Stimulated activated CD4-positive, alpha-beta T cell treated with anti-CD3 and anti-CD28 coated beads, Interleukin-12 subunit alpha, Interleukin-12 subunit beta, amount 100 ng/mL, for 48 hours (primary cell): ENCODE results near the gene C1QTNF9.
"Not testable (repeated sequence)": the region's sequence is repeated elsewhere in the genome, so short reads cannot be mapped to it uniquely, and the experiment has no call there.

Source experiments
- DNase-seq, 3 donors: peaks; one replicate each; pipeline ENCODE4 v3.0.0-alpha.2; 2020; ENCODE audit warnings: low read depth in 2 of 3, low spot score in 1 of 3

The C1QTNF9 gene

GRCh38 chr13:24281188-24282008, 28.0 kb upstream of the C1QTNF9 start:
- no peak for DNase-seq

GRCh38 chr13:24282256-24282655, 27.1 kb upstream of the C1QTNF9 start:
- no peak for DNase-seq

DNA sequence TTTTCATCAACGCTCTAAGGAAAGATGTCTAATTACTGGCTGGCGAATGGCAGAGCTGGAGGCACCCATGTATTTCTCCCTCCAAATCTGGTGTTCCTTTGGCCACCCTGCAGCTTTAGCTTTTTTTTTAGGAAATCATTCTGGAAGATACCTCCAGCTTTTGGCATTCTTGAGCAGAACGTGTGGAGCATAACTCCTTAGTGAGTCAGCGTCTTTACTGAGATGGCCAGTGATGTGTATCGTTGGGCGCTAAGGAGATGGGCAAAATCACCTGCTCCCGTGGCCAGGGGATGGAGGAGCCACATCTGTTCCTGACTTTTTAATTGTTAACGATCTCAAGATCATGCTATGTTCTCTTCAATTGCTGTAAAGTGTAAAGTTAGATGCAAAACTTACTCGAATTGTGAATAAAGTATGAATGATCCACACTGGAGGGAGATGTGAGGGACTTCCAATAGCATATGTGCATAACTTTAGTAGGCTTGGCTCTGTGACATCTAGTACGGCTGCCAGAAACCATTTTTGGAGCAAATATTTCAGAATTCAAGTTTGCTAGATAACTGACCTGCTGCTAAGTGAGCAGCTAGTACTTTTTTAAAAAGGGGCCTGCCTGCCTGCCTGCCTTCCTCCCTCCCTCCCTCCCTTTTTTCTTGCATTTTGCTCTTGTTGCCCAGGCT, 24.4 kb upstream of the C1QTNF9 start:
- no peak for DNase-seq

GRCh38 chr13:24286624-24287023, 22.8 kb upstream of the C1QTNF9 start:
- no peak for DNase-seq

- DNase-seq, result no peak
Measured at GRCh38 chr13:24287748-24288287, 21.6 kb upstream of the C1QTNF9 start.

DNA sequence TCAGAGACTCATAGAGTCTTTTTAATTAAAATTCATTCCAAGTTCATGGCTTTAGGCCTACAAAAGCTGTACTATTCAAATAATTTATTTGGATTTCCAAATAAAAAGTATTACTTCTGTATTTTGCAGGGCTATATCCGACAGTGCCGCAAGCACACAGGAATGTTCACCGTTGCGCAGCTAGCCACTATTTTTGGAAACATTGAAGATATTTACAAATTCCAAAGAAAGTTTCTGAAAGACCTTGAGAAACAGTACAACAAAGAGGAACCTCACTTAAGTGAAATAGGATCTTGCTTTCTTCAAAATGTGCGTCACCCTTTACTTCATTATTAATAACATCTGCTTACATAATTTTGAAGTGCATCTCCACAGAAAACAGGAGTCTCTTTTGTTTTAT, 20.5 kb upstream of the C1QTNF9 start:
- no peak for DNase-seq

DNA sequence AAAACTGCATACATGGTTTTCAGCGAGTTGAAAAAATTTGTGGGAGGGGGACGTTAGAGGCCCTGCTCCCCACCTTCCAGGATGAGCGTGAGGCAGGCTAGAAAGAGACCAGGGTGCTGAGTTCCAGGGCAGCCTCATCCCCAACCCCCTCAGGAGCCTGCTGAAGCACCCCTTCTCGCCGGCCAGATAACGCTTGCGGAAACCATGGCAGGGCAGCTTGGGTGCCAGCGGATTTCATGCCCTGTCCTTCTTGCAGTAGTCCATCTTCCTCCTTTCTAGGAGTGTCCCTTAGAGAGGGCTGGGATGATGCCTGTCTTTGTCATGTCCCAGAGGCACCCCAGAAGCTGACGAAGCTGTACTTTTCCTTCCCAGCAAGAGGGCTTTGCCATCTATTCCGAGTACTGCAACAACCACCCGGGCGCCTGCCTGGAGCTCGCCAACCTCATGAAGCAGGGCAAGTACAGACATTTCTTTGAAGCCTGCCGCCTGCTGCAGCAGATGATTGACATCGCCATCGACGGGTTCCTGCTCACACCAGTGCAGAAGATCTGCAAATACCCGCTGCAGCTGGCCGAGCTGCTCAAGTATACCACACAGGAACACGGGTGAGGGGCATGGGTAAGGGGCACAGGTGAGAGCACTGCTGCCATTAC, 19.0 kb upstream of the C1QTNF9 start:
- DNase-seq, result no peak

GRCh38 chr13:24292481-24292880, 16.9 kb upstream of the C1QTNF9 start:
- DNase-seq, result no peak

GRCh38 chr13:24293746-24294145, 15.6 kb upstream of the C1QTNF9 start:
- no peak for DNase-seq

GRCh38 chr13:24299488-24300114, 9.8 kb upstream of the C1QTNF9 start:
- DNase-seq, result no peak

DNA sequence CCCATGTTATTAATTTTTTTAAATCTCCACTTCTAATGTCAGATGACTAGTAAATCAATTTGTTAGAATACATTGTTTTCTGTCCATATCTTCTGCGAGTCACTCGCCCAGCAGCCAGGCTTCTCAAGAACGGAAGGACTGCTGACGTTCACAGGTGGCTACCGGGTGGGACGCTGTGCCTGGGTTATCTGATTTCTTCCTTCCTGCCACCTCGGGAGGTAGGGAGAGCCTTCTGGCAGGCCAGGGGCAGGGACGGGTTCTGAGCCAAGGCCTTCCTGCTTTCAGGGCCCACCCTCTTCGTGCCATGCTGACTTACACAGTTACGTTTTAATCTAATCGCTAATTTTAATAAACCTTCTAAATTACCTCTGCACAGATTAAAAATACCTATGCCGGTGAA, 7.9 kb upstream of the C1QTNF9 start:
- DNase-seq, result no peak

- DNase-seq, result no peak
Measured at GRCh38 chr13:24301911-24302310, 7.5 kb upstream of the C1QTNF9 start.

DNA sequence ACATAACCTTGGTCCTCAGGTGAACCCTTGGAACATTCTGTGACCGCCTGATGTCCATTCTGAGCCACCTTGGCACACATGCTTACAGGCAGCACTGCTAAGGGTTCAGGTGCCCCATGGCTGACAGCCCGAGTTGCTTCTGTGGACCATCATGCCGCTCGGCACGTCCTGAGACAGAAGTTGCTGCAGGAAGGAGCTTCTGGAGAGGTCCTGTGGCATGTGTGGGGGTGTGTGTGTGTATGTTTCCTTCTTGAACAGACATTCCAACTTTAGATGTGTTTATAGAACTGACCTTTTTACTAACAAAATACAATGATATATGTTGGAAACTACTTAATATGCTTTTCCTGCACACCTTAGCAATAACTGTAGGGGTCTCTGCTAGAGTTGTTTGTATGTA, 4.8 kb upstream of the C1QTNF9 start:
- no peak for DNase-seq

DNA sequence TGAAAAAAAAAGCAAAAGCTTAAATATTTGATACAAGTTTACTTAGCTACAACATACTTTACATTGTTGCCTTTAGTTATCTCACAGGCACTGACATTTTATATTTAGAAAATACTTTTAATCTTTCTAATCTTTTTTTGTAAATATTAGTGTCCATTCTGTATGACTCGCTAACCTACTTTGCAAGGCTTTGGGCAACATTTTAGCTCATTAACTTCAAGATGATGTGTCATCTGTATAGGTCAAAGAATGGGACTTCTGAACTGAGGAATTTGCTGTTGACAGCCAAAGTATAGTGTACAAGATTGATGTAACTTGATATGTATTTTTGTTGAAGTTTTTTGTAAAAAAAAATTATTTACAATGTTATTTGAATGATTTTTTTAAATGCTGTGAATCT, 2.7 kb upstream of the C1QTNF9 start:
- no peak for DNase-seq

DNA sequence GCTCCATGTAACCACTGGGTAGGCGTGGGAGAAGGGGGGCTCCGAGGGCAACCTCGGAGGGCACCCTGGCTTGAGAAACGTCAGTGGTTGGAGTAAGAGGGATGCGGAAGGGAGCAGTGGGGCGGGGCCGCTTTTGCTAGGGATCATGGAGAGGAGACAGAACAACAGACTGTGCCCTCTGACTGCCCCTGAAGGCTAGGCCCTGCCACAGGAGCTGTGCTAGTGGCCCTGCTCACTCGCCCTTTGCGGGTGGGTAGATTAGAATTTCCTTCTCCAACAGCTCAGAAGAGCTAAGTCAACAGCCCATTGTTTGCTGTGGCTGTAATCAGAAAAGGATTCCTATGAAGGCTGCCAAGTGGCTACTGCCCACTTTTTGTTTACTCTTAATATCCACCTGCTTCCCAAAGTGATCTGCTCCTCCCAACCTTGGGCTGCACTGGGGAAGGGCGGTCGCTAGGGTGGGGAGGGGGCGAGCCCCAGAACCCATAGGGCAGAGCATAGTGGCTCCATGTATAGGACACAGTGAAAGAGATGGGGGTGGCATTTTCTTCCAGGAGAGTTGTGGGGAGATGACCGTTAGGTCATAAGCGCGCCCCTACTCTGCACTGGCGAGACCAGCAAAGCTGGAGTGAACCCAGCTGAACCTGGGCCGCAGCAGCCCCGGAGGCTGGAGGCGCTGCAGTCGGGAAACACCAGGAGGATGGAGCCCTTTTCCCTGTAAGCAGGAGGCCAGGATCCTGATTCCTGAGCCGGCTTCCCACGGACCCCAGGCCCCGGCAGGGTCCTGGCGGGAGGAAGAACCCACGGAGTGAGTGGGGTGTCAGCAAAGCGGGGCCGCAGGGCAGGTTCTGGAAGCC, 1.9 kb upstream of the C1QTNF9 start:
- DNase-seq, result no peak

DNA sequence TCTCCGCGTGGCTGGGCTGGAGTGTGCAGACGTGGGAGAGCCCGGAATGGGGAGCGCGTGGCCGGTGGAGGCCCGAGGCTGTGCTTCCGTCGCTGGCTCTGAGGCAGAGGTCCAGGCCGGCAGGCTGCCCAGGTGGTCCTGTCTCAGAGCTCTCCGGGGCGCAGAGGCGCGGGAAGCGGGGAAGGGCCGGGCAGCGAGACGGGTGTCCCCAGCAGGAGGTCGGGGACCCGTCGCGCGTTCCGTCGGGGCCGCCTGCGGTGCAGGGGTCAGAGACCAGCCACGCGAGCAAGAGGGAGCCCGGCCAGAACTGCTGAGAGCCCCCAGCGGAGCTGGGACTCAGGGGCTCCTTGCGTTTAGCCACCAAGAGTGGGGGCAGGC, 1.3 kb upstream of the C1QTNF9 start:
- DNase-seq, result no peak

GRCh38 chr13:24308488-24309020, 826 bp upstream of the C1QTNF9 start:
- DNase-seq, result no peak

- no peak for DNase-seq
Measured at GRCh38 chr13:24313439-24313838, 4.1 kb downstream of the C1QTNF9 start.

DNA sequence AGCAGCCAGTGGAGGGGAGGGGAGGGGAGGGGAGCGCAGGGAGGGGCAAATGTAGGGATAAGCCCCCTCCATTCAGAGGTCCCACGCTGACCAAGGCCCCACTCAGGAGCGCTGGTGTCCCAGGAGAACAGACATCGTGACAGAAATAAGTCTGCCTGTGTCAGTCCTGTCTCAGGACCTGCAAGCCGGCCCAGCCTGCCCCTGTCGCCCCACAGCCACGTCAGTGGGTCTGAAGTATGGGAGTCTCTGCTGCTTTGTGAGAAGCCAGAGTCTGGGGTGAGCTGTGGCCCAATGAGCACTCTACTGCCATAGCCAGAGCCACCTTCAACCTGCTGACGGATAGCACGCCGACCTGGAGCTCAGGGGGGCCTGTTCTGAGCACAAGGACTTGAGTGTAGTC, 8.5 kb downstream of the C1QTNF9 start:
- DNase-seq, result not testable (repeated sequence)

GRCh38 chr13:24318878-24319277, 9.5 kb downstream of the C1QTNF9 start:
- DNase-seq, result not testable (repeated sequence)
